ENCODE results near the gene MRGPRX4.

Gene MRGPRX4

DNA sequence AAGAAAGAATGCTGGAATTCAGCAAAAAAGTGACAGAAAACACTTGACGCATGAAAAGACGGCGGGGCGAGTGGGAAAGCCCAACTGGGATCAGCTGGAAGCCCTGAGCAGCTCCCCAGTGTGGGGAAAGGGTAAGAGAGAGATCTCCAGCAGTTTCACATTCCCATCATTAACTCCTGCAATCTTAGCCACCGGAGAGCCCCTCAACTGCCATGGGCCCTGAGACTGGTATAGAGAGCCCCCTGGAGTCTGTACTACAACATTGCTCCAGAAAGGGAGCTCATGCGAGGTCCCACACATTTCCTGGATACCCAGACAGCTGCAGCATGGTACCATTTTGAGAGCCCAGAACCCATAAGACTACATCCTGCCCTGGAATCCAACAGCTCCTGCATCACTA lies 31.1 kb downstream of the MRGPRX4 start:
- Histone ChIP-seq H3K36me3 (replicated peaks) (no peaks in the 10 kb centered on the region), H3K27ac (no peak overlapping the region), H3K27me3 (replicated peaks) (no peaks in the 10 kb centered on the region), H3K4me3 (ENCODE audit: low read depth, low read length) (no peak overlapping the region)
- TF ChIP-seq, protein P1, sequence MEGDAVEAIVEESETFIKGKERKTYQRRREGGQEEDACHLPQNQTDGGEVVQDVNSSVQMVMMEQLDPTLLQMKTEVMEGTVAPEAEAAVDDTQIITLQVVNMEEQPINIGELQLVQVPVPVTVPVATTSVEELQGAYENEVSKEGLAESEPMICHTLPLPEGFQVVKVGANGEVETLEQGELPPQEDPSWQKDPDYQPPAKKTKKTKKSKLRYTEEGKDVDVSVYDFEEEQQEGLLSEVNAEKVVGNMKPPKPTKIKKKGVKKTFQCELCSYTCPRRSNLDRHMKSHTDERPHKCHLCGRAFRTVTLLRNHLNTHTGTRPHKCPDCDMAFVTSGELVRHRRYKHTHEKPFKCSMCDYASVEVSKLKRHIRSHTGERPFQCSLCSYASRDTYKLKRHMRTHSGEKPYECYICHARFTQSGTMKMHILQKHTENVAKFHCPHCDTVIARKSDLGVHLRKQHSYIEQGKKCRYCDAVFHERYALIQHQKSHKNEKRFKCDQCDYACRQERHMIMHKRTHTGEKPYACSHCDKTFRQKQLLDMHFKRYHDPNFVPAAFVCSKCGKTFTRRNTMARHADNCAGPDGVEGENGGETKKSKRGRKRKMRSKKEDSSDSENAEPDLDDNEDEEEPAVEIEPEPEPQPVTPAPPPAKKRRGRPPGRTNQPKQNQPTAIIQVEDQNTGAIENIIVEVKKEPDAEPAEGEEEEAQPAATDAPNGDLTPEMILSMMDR (IDR thresholded peaks at IDR 0.05; ENCODE audit: low read depth, low read length, missing control alignments): peak; percentile 77
- peak; percentile 18 for DNase-seq
- in situ Hi-C loops (cut with HindIII; ENCODE audit: low pct_ligation_motif_present, low sequenced_read_pairs): no loop called here

- DNase-seq: no peak
- Histone ChIP-seq H3K4me3 (ENCODE audit: low read depth, low read length) (no peak overlapping the region), H3K27ac (no peak overlapping the region), H3K36me3 (replicated peaks) (no peaks in the 10 kb centered on the region), H3K27me3 (replicated peaks) (no peaks in the 10 kb centered on the region)
- TF ChIP-seq, protein P1 (IDR thresholded peaks at IDR 0.05; ENCODE audit: low read depth, low read length, missing control alignments): no peak
- in situ Hi-C loops (cut with HindIII; ENCODE audit: low pct_ligation_motif_present, low sequenced_read_pairs): no loop called here
These were observed 31.6 kb downstream of the MRGPRX4 start for GRCh38 chr11:18204220-18204619.

DNA sequence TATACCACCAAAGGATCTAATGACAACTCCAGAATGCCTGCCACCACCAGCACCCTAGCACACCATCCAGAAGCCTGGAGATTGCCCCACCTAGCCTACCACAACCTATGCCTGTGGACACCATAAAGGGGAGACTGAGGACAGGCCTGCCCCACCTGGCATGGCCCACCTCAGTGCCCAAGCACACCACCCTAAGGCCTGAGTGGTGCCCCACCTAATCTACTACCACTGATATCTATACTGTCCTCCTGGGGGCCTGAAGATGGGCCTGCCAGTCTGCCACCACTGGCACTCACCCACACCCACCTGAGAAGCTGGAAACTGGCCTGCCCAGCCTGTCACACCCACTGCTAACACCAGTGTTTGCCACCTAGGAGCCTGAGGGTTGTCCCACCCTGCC lies 32.1 kb downstream of the MRGPRX4 start:
- no peaks in the 10 kb centered on the region for H3K27me3 ChIP-seq (replicated peaks)
- in situ Hi-C loops (cut with HindIII; ENCODE audit: low pct_ligation_motif_present, low sequenced_read_pairs): no loop called here
- DNase-seq: no peak

DNA sequence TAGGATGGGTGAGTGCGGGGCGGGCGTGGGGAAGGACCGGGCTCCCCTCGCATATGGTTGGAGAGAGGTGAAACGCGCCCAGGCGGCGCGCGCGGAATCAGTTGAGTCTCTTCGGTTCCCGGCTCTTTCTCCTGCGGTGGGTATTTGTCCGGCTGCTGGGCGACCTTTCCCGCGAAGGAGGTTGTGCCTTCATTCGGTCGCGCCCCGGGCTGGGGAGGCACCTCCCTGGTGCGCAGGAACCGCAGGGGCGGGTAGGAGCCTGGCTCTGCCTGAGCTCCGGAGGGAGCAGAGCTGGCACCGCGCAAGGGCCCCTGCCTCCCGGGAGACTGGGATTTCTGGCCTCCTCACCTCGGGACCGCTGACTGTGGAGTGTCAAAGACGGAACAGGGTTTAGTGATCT lies 36.4 kb downstream of the MRGPRX4 start:
- Histone ChIP-seq H3K4me3 (ENCODE audit: low read depth, low read length) (no peak overlapping the region), H3K27ac (no peak overlapping the region), H3K36me3 (replicated peaks) (no peaks in the 10 kb centered on the region), H3K27me3 (replicated peaks) (no peaks in the 10 kb centered on the region)
- TF ChIP-seq, protein P1 (IDR thresholded peaks at IDR 0.05; ENCODE audit: low read depth, low read length, missing control alignments): no peak
- in situ Hi-C loops (cut with HindIII; ENCODE audit: low pct_ligation_motif_present, low sequenced_read_pairs): no loop called here
- no peak for DNase-seq

More for the DNA sequence above, 32.1 kb downstream of the MRGPRX4 start:
- H3K4me3 ChIP-seq (ENCODE audit: low read depth, low read length): no peak overlapping the region
- no peaks in the 10 kb centered on the region for H3K36me3 ChIP-seq (replicated peaks)
- no peak overlapping the region for H3K27ac ChIP-seq
- TF ChIP-seq, protein P1 (IDR thresholded peaks at IDR 0.05; ENCODE audit: low read depth, low read length, missing control alignments): no peak

GRCh38 chr11:18221274-18221876 lies 48.7 kb downstream of the MRGPRX4 start:
- in situ Hi-C loops (cut with HindIII; ENCODE audit: low pct_ligation_motif_present, low sequenced_read_pairs): no loop called here
- H3K27ac ChIP-seq: no peak overlapping the region
- TF ChIP-seq, protein P1 (IDR thresholded peaks at IDR 0.05; ENCODE audit: low read depth, low read length, missing control alignments): no peak
- no peaks in the 10 kb centered on the region for H3K27me3 ChIP-seq (replicated peaks)
- H3K36me3 ChIP-seq (replicated peaks): no peaks in the 10 kb centered on the region
- DNase-seq: no peak
- no peak overlapping the region for H3K4me3 ChIP-seq (ENCODE audit: low read depth, low read length)

GRCh38 chr11:18222814-18223421 lies 50.3 kb downstream of the MRGPRX4 start:
- Histone ChIP-seq H3K27ac (no peak overlapping the region), H3K36me3 (replicated peaks) (no peaks in the 10 kb centered on the region), H3K27me3 (replicated peaks) (no peaks in the 10 kb centered on the region), H3K4me3 (ENCODE audit: low read depth, low read length) (no peak overlapping the region)
- TF ChIP-seq, protein P1 (IDR thresholded peaks at IDR 0.05; ENCODE audit: low read depth, low read length, missing control alignments): no peak
- in situ Hi-C loops (cut with HindIII; ENCODE audit: low pct_ligation_motif_present, low sequenced_read_pairs): no loop called here
- DNase-seq: no peak
